MG63 (cell line): ENCODE measurements around the gene ENPP3. TPM values are rescaled to one million over a fixed set of nuclear protein-coding genes. Genes with fewer than 3 reads are reported as not detected.

Source experiments
- DNase-seq: peaks from one replicate; pipeline ENCODE4 v3.0.0-alpha.2; 2020
- H3K27me3 ChIP-seq: fragments of 250-450 bp; sonication (Bioruptor Pico); 2 replicates; pipeline ENCODE4 v1.5.1; 2020; ENCODE audit warnings: mild to moderate bottlenecking, moderate library complexity
- H3K36me3 ChIP-seq: fragments of 250-450 bp; sonication (Bioruptor Pico); 2 replicates; pipeline ENCODE4 v1.5.1; 2020; ENCODE audit warnings: mild to moderate bottlenecking, moderate library complexity
- H3K4me3 ChIP-seq: fragments of 250-450 bp; sonication (Bioruptor Pico); 2 replicates; pipeline ENCODE4 v1.5.1; 2020; ENCODE audit warnings: mild to moderate bottlenecking, moderate library complexity
- H3K9me3 ChIP-seq: fragments of 250-450 bp; sonication (Bioruptor Pico); 2 replicates; pipeline ENCODE4 v1.5.1; 2020; ENCODE audit warnings: mild to moderate bottlenecking, moderate library complexity
- total RNA-seq: library from RNA; depleted of rRNA; stranded (reverse); fragments of >200 nt; shearing (Covaris generic); gene quantifications from 2 replicates; pipeline ENCODE4 v1.2.3, GENCODE V29; 2014; ENCODE audit warnings: low replicate concordance; rRNA removed

ENPP3 gene
- total RNA-seq, 1 experiment from 2014 or later = not detected

- H3K36me3 ChIP-seq = no peaks in the 10 kb centered on the region
- DNase-seq = peak; percentile 84
- H3K9me3 ChIP-seq = no peaks in the 10 kb centered on the region
- no peak overlapping the region for H3K4me3 ChIP-seq
- H3K27me3 ChIP-seq = no peaks in the 10 kb centered on the region
Measured at GRCh38 chr6:131787766-131788712, 150.9 kb downstream of the ENPP3 start.

- H3K4me3 ChIP-seq = no peak overlapping the region
- no peak for DNase-seq
- no peaks in the 10 kb centered on the region for H3K27me3 ChIP-seq
Measured at GRCh38 chr6:131789219-131789618, 152.1 kb downstream of the ENPP3 start.

GRCh38 chr6:131791476-131791875, 154.4 kb downstream of the ENPP3 start:
- Histone ChIP-seq H3K27me3 (no peaks in the 10 kb centered on the region), H3K4me3 (no peak overlapping the region), H3K36me3 (no peaks in the 10 kb centered on the region), H3K9me3 (no peaks in the 10 kb centered on the region)
- no peak for DNase-seq

More at GRCh38 chr6:131789219-131789618, 152.1 kb downstream of the ENPP3 start:
- Histone ChIP-seq H3K36me3 (no peaks in the 10 kb centered on the region), H3K9me3 (no peaks in the 10 kb centered on the region)

- peak; percentile 70 for DNase-seq
- Histone ChIP-seq H3K4me3 (no peak overlapping the region), H3K27me3 (no peaks in the 10 kb centered on the region), H3K9me3 (no peaks in the 10 kb centered on the region), H3K36me3 (no peaks in the 10 kb centered on the region)
Measured at GRCh38 chr6:131792091-131792496, 155.0 kb downstream of the ENPP3 start.

GRCh38 chr6:131795366-131795765, 158.3 kb downstream of the ENPP3 start:
- Histone ChIP-seq H3K27me3 (no peaks in the 10 kb centered on the region), H3K9me3 (no peaks in the 10 kb centered on the region; the same call in 1 of the 2 replicates), H3K36me3 (no peaks in the 10 kb centered on the region), H3K4me3 (no peak overlapping the region)
- no peak for DNase-seq

Other genes with a start within 250 kb of the ENPP3 start
- gene ARG1, start 64.1 kb upstream of the ENPP3 start, total RNA-seq = not detected in 2 replicates
- gene MED23, start 9.1 kb upstream of the ENPP3 start, total RNA-seq = 11.3 and 19.0 TPM in 2 replicates
- gene OR2A4, start 64.1 kb downstream of the ENPP3 start, total RNA-seq = not detected in 2 replicates
- gene CTAGE9, start 73.7 kb downstream of the ENPP3 start, total RNA-seq = not detected in 2 replicates
- gene ENPP1, start 170.7 kb downstream of the ENPP3 start, total RNA-seq = 0.91 and 3.1 TPM in 2 replicates